OCI-LY7 (cell line): ENCODE data around the gene KAT14. TPM values are rescaled to one million over a fixed set of nuclear protein-coding genes. Genes with fewer than 3 reads are reported as not detected.

ENCODE experiments used
- BruUV-seq: library from RNA; stranded (reverse); fragments of 400-500 nt; replicated peaks from 2 replicates; lab custom pipeline; 2021; lab: Mats Ljungman, UMichigan
- CTCF ChIA-PET: fragments of 300-600 bp; sonication (Branson Sonifier 250); formaldehyde crosslinking; loops from one replicate; lab custom pipeline; 2022; ENCODE audit warnings: antibody characterized with exemption; ENCODE audit not compliant: unreplicated experiment; lab: Charles Lee
- POLR2A ChIA-PET: fragments of 300-600 bp; sonication (Branson Sonifier 250); formaldehyde crosslinking; loops from one replicate; lab custom pipeline; 2022; ENCODE audit warnings: antibody characterized with exemption; lab: Charles Lee
- DNase-seq: peaks from one replicate; pipeline ENCODE4 v3.0.0-alpha.2; 2015; ENCODE audit warnings: low spot score
- H2AFZ ChIP-seq: fragments of 200-600 bp; sonication (generic), shearing (Covaris generic); 2 replicates; pipeline ENCODE4 v1.6.1; 2014; ENCODE audit warnings: mild to moderate bottlenecking, antibody characterized with exemption, low read length, moderate library complexity
- H3K27ac ChIP-seq: fragments of 200-600 bp; sonication (generic); 2 replicates; pipeline ENCODE4 v1.5.1; 2014; ENCODE audit warnings: mixed run types, low read depth, mild to moderate bottlenecking, moderate library complexity, low read length, inconsistent platforms; ENCODE audit not compliant: poor library complexity, severe bottlenecking
- H3K36me3 ChIP-seq: fragments of 200-600 bp; sonication (generic); 2 replicates; pipeline ENCODE4 v1.6.1; 2014; ENCODE audit warnings: mild to moderate bottlenecking, antibody characterized with exemption, low read length, moderate library complexity, mixed read lengths; ENCODE audit not compliant: insufficient read depth
- H3K4me1 ChIP-seq: fragments of 200-600 bp; sonication (generic); 2 replicates; pipeline ENCODE4 v1.5.1; 2014; ENCODE audit warnings: mild to moderate bottlenecking, low read length; ENCODE audit not compliant: insufficient read depth, poor library complexity, severe bottlenecking
- H3K4me2 ChIP-seq: fragments of 200-600 bp; sonication (generic); 2 replicates; pipeline ENCODE4 v1.6.1; 2014; ENCODE audit warnings: mild to moderate bottlenecking, low read length
- H3K4me3 ChIP-seq: fragments of 200-600 bp; sonication (generic); 2 replicates; pipeline ENCODE4 v1.5.1; 2014; ENCODE audit warnings: mild to moderate bottlenecking, low read depth, low read length; ENCODE audit not compliant: poor library complexity, severe bottlenecking
- H3K79me2 ChIP-seq: fragments of 200-600 bp; sonication (generic); 2 replicates; pipeline ENCODE4 v1.6.1; 2016; ENCODE audit warnings: low read depth, mild to moderate bottlenecking, low read length, moderate library complexity, mixed read lengths; ENCODE audit not compliant: insufficient read depth
- H3K9me2 ChIP-seq: fragments of 200-600 bp; sonication (generic); 2 replicates; pipeline ENCODE4 v1.6.1; 2016; ENCODE audit warnings: mild to moderate bottlenecking, low read length, mixed read lengths; ENCODE audit not compliant: insufficient read depth
- H3K9me3 ChIP-seq: fragments of 200-600 bp; sonication (generic); 2 replicates; pipeline ENCODE4 v1.6.1; 2014; ENCODE audit warnings: mild to moderate bottlenecking, mixed run types, low read length, mixed read lengths
- H4K20me1 ChIP-seq: fragments of 200-600 bp; sonication (generic); 2 replicates; pipeline ENCODE4 v1.6.1; 2014; ENCODE audit warnings: mild to moderate bottlenecking, antibody characterized with exemption, low read length, moderate library complexity, mixed read lengths; ENCODE audit not compliant: insufficient read depth
- CTCF ChIP-seq: fragments of 200-600 bp; sonication (generic); conservative IDR thresholded peaks from 2 replicates; pipeline ENCODE4 v1.5.1; 2014; ENCODE audit warnings: mild to moderate bottlenecking, antibody characterized with exemption, low read length, moderate library complexity, mixed read lengths
- EZH2phosphoT487 ChIP-seq: fragments of 200-600 bp; sonication (generic); IDR thresholded peaks from 2 replicates; pipeline ENCODE4 v1.6.1; 2018; ENCODE audit warnings: low read depth, borderline replicate concordance, mild to moderate bottlenecking, mixed run types, antibody characterized with exemption, low read length, moderate library complexity, mixed read lengths
- intact Hi-C: fragments of 100-400 bp; cut with micrococcal nuclease; formaldehyde crosslinking; loops from one replicate; pipeline ENCODE4 v1.10.0; 2022; ENCODE audit not compliant: unreplicated experiment
- total RNA-seq, 2 experiments: library from RNA; depleted of rRNA in 1 of 2; stranded (reverse); fragments of >200 nt in 1 of 2; shearing (Covaris generic) in 1 of 2; gene quantifications; 2 replicates each; pipeline ENCODE4 v1.2.3, GENCODE V29; 2014 to 2022

The KAT14 gene
- total RNA-seq, 2 experiments from 2014 or later: 13.1 to 19.6 TPM

GRCh38 chr20:18213002-18213401, 75.3 kb downstream of the KAT14 start:
- H3K27ac ChIP-seq: no peak overlapping the region
- H3K9me2 ChIP-seq: no peaks in the 10 kb centered on the region
- no peaks in the 10 kb centered on the region for H3K4me1 ChIP-seq
- BruUV-seq: no TSS peak
- H3K36me3 ChIP-seq: no peaks in the 10 kb centered on the region
- POLR2A ChIA-PET: no interaction called here
- CTCF ChIA-PET: no interaction called here
- H3K9me3 ChIP-seq: no peaks in the 10 kb centered on the region
- no peaks in the 10 kb centered on the region for H3K79me2 ChIP-seq
- intact Hi-C loops: no loop called here
- DNase-seq: no peak
- no peaks in the 10 kb centered on the region for H4K20me1 ChIP-seq
- TF ChIP-seq EZH2phosphoT487 (no peak), CTCF (no peak)
- no peak overlapping the region for H3K4me2 ChIP-seq
- no peak overlapping the region for H2AFZ ChIP-seq
- H3K4me3 ChIP-seq: no peak overlapping the region

GRCh38 chr20:18215566-18215965, 77.9 kb downstream of the KAT14 start:
- POLR2A ChIA-PET: no interaction called here
- Histone ChIP-seq H3K9me3 (no peaks in the 10 kb centered on the region), H3K4me2 (no peak overlapping the region), H3K9me2 (no peaks in the 10 kb centered on the region), H2AFZ (no peak overlapping the region), H3K4me1 (no peaks in the 10 kb centered on the region), H3K4me3 (no peak overlapping the region), H3K79me2 (no peaks in the 10 kb centered on the region), H3K27ac (no peak overlapping the region), H4K20me1 (no peaks in the 10 kb centered on the region), H3K36me3 (no peaks in the 10 kb centered on the region)
- BruUV-seq: no TSS peak
- intact Hi-C loops: no loop called here
- no peak for DNase-seq
- CTCF ChIA-PET: no interaction called here
- TF ChIP-seq EZH2phosphoT487: no peak
- no peak for TF ChIP-seq CTCF

GRCh38 chr20:18218280-18218679, 80.6 kb downstream of the KAT14 start:
- POLR2A ChIA-PET: interaction anchor here (0.7 to 1.1 kb wide), 5 partner anchors 13 to 670 kb away, joined by 3 to 4 read pairs (median 3); no protein-coding TSS in a partner anchor
- H3K79me2 ChIP-seq: no peaks in the 10 kb centered on the region

More at GRCh38 chr20:18218280-18218679, 80.6 kb downstream of the KAT14 start:
- no TSS peak for BruUV-seq
- CTCF ChIA-PET: no interaction called here
- TF ChIP-seq CTCF: no peak
- TF ChIP-seq EZH2phosphoT487: no peak
- Histone ChIP-seq H3K4me2 (no peak overlapping the region), H4K20me1 (no peaks in the 10 kb centered on the region), H3K4me3 (no peak overlapping the region), H3K36me3 (no peaks in the 10 kb centered on the region), H3K4me1 (no peaks in the 10 kb centered on the region), H3K9me3 (no peaks in the 10 kb centered on the region), H2AFZ (no peak overlapping the region), H3K9me2 (no peaks in the 10 kb centered on the region), H3K27ac (no peak overlapping the region)
- no peak for DNase-seq
- intact Hi-C loops: no loop called here
